Colonic mucosa (tissue), 4 donors: ENCODE results near the gene CTSL. TPM values are rescaled to one million over a fixed set of nuclear protein-coding genes. Genes with fewer than 3 reads are reported as not detected.
A peak's percentile ranks its signal among the peaks of the same experiment; 100 is the strongest.

ENCODE experiments used
- DNase-seq: peaks from one replicate; pipeline ENCODE4 v3.0.0-alpha.2; 2020
- H3K27ac ChIP-seq: fragments of 200-600 bp; one replicate; pipeline ENCODE4 v1.8.0; 2021
- H3K27me3 ChIP-seq: fragments of 200-600 bp; one replicate; pipeline ENCODE4 v1.8.0; 2021
- H3K36me3 ChIP-seq: fragments of 200-600 bp; one replicate; pipeline ENCODE4 v1.8.0; 2021
- H3K4me1 ChIP-seq: fragments of 200-600 bp; one replicate; pipeline ENCODE4 v1.8.0; 2021; ENCODE audit warnings: mild to moderate bottlenecking
- H3K4me3 ChIP-seq: fragments of 200-600 bp; one replicate; pipeline ENCODE4 v1.8.0; 2021
- H3K9ac ChIP-seq, 2 donors: one replicate each; pipeline ENCODE4 v1.7.0; 2013; ENCODE audit warnings: control low read depth in 2 of 2, low read depth in 2 of 2, low read length in 2 of 2
- H3K9me3 ChIP-seq: fragments of 200-600 bp; one replicate; pipeline ENCODE4 v1.8.0; 2021
- CTCF ChIP-seq: fragments of 200-600 bp; IDR thresholded peaks from one replicate; pipeline ENCODE4 v1.8.0; 2022; ENCODE audit warnings: antibody characterized with exemption, mild to moderate bottlenecking
- intact Hi-C: fragments of 100-400 bp; cut with DNase I; formaldehyde crosslinking; loops from one replicate; pipeline ENCODE4 v1.14.1; 2022
- total RNA-seq, 2 donors: library from RNA; stranded (reverse); fragmentation: NEBNext Ultra II Directional in 1 of 2; extraction: Animal tissue kit (Norgen Biotek cat#: 25700) in 1 of 2; gene quantifications; one replicate each; pipeline ENCODE4 v1.2.1, GENCODE V29; 2021
- donor health status: healthy.
- donor health status: DM: no; HTN: no; CAD: no.
- donor health status: DM: no; HTN: no; CAD: no.

CTSL gene
- 10 to 100 TPM; 32.1 to 69.9 TPM for total RNA-seq

- Histone ChIP-seq H3K4me1 (peaks cover 4% of the 10 kb centered on the region), H3K36me3 (no peaks in the 10 kb centered on the region), H3K9me3 (no peaks in the 10 kb centered on the region), H3K4me3 (peak within 1 kb of the TSS; percentile 51), H3K27ac (peak within 1 kb of the TSS; percentile 90), H3K9ac (peak within 1 kb of the TSS; percentile 72 to 91), H3K27me3 (no peaks in the 10 kb centered on the region)
- peak; percentile 89 for DNase-seq
- no peak for TF ChIP-seq CTCF
- intact Hi-C loops: loop anchor here (10.0 kb wide), 1 partner anchor 781 kb away; the partner anchor contains the start of gene GAS1
Measured at GRCh38 chr9:87725900-87726709, at the start of gene CTSL. Gene CTSL (plus strand): TSS chr9:87726119. CDS start chr9:87727604, 1,485 bp downstream.

- Histone ChIP-seq H3K27me3 (no peaks in the 10 kb centered on the region), H3K9me3 (no peaks in the 10 kb centered on the region), H3K4me1 (no peaks in the 10 kb centered on the region), H3K4me3 (no peak overlapping the region), H3K9ac (no peak overlapping the region), H3K36me3 (no peaks in the 10 kb centered on the region), H3K27ac (no peak overlapping the region)
- TF ChIP-seq CTCF: no peak
- DNase-seq: no peak
- intact Hi-C loops: loop anchor here (5.0 kb wide), 2 partner anchors 135 to 1325 kb away; no protein-coding TSS in a partner anchor
Measured at GRCh38 chr9:87676976-87677775, 48.7 kb upstream of the CTSL start.

- intact Hi-C loops: loop anchor here (5.0 kb wide), 2 partner anchors 134 to 1324 kb away; no protein-coding TSS in a partner anchor
- Histone ChIP-seq H3K4me3 (no peak overlapping the region), H3K27ac (no peak overlapping the region), H3K9me3 (no peaks in the 10 kb centered on the region), H3K9ac (no peak overlapping the region), H3K36me3 (no peaks in the 10 kb centered on the region), H3K27me3 (no peaks in the 10 kb centered on the region), H3K4me1 (no peaks in the 10 kb centered on the region)
- no peak for TF ChIP-seq CTCF
- no peak for DNase-seq
Measured at GRCh38 chr9:87677776-87678587, 47.9 kb upstream of the CTSL start.

DNA sequence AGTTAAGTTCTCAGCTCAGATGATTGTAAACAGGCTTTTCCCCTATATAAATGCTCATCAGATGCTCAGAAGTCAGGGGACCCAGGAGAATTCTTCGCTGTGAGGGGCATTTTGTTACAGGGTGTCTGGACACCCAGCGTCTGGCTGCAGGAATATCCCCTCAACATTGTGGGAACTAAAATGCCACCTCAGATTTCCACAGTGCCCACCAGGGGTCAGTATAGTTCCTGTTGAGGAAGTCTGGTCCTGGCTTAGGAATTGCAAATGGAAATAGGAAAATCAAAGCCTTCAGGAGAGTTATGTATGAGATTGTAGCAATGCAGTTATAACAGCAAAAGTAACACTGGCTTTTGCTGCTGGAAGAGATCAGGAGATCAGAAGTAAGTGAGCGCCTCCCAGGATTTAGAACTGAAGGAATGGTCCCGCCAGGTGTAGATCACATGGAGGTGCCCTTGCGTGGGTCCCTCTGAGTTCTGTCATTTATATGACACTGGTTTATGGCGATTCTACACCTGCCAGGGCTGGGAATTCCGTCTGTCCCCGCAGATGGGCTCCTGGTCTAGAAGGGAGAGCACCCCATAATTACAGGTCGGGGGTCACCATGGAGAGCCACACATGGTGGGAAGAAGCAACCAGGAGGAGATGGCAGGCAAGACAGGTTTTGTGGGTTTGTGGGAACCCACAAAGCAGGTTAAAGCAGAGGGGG lies 47.1 kb upstream of the CTSL start:
- H3K4me1 ChIP-seq: no peaks in the 10 kb centered on the region
- TF ChIP-seq CTCF: peak; percentile 71
- H3K9ac ChIP-seq: no peak overlapping the region
- H3K27ac ChIP-seq: no peak overlapping the region
- DNase-seq: peak; percentile 66
- H3K9me3 ChIP-seq: no peaks in the 10 kb centered on the region
- no peaks in the 10 kb centered on the region for H3K36me3 ChIP-seq
- no peak overlapping the region for H3K4me3 ChIP-seq
- intact Hi-C loops: loop anchor here (5.0 kb wide), 2 partner anchors 133 to 1323 kb away; no protein-coding TSS in a partner anchor
- H3K27me3 ChIP-seq: no peaks in the 10 kb centered on the region
